ENCODE results near the gene ZP4.

GRCh38 chr1:237877631-237878030 is 13.1 kb downstream of the ZP4 start:
- TF ChIP-seq REST (IDR thresholded peaks at IDR 0.05; ENCODE audit: insufficient read depth in 1 of 2, low read depth in 2 of 2, low read length in 2 of 2) (no peak), POLR2AphosphoS5 (IDR thresholded peaks at IDR 0.05; ENCODE audit: low read depth, low read length) (no peak), TAF1 (IDR thresholded peaks at IDR 0.05; ENCODE audit: borderline replicate concordance, insufficient read depth, low read length) (no peak), SIN3A (IDR thresholded peaks at IDR 0.05; ENCODE audit: borderline replicate concordance, insufficient read depth, low read length) (no peak), FOXP2 (optimal IDR thresholded peaks at IDR 0.05; ENCODE audit: borderline replicate concordance, extremely low read depth, extremely low read length, insufficient read depth) (no peak)

Measured in PFSK-1 (cell line).